Panc1 (cell line): Measurements from ENCODE around the gene GATA6. TPM values are rescaled to one million over a fixed set of nuclear protein-coding genes. Genes with fewer than 3 reads are reported as not detected.

Source experiments
- ATAC-seq: fragments of 200-7000 bp; cut with Tn5 transposase; 2 replicates; pipeline ENCODE4 v1.9.1; 2020; ENCODE audit warnings: mild to moderate bottlenecking, moderate library complexity
- BruUV-seq: library from RNA; stranded (reverse); fragments of 400-500 nt; replicated peaks from 2 replicates; lab custom pipeline; 2021; lab: Mats Ljungman, UMichigan
- CTCF ChIA-PET: fragments of 300-600 bp; sonication (Branson Sonifier 250); formaldehyde crosslinking; loops from one replicate; lab custom pipeline; 2022; ENCODE audit warnings: antibody characterized with exemption; lab: Charles Lee
- POLR2A ChIA-PET: fragments of 300-600 bp; sonication (Branson Sonifier 250); formaldehyde crosslinking; loops from one replicate; lab custom pipeline; 2022; ENCODE audit warnings: antibody characterized with exemption; lab: Charles Lee
- DNase-seq: peaks from one replicate; pipeline ENCODE4 v3.0.0-alpha.2; 2010; ENCODE audit warnings: low read depth, low spot score
- H3K27ac ChIP-seq: 2 replicates; pipeline ENCODE4 v1.5.1; 2011; ENCODE audit warnings: mild to moderate bottlenecking, low read length, inconsistent platforms
- H3K27me3 ChIP-seq: fragments of 200-500 bp; sonication (Bioruptor generic); 2 replicates; pipeline ENCODE4 v1.6.0; 2014; ENCODE audit warnings: low read length, inconsistent platforms; ENCODE audit not compliant: control insufficient read depth, insufficient read depth
- H3K36me3 ChIP-seq: fragments of 200-500 bp; sonication (Bioruptor generic); 2 replicates; pipeline ENCODE4 v1.5.1; 2014; ENCODE audit warnings: inconsistent platforms, mild to moderate bottlenecking, low read length, moderate library complexity; ENCODE audit not compliant: control insufficient read depth, insufficient read depth
- H3K4me1 ChIP-seq: 2 replicates; pipeline ENCODE4 v1.5.1; 2011; ENCODE audit warnings: inconsistent platforms, mild to moderate bottlenecking, low read length, moderate library complexity; ENCODE audit not compliant: control insufficient read depth, insufficient read depth
- H3K4me3 ChIP-seq, 2 experiments: 2 replicates each; pipeline ENCODE4 v1.5.1; 2011 to 2012; ENCODE audit warnings: low read depth in 2 of 2, low read length in 2 of 2, mild to moderate bottlenecking in 2 of 2, inconsistent platforms in 1 of 2, moderate library complexity in 1 of 2
- H3K9me3 ChIP-seq: fragments of 200-500 bp; sonication (Bioruptor generic); 2 replicates; pipeline ENCODE4 v1.5.1; 2014; ENCODE audit warnings: low read depth, mild to moderate bottlenecking, inconsistent platforms, low read length, moderate library complexity; ENCODE audit not compliant: control insufficient read depth, insufficient read depth
- POLR2AphosphoS5 ChIP-seq: IDR thresholded peaks from 2 replicates; pipeline ENCODE4 v1.6.1; 2012; ENCODE audit warnings: mild to moderate bottlenecking, low read depth, low read length, moderate library complexity
- SIN3A ChIP-seq: IDR thresholded peaks from 2 replicates; pipeline ENCODE4 v1.6.1; 2012; ENCODE audit warnings: low read depth, mild to moderate bottlenecking, low read length, moderate library complexity, borderline replicate concordance; ENCODE audit not compliant: insufficient read depth
- TCF7L2 ChIP-seq: IDR thresholded peaks from 2 replicates; pipeline ENCODE4 v1.6.1; 2011; ENCODE audit warnings: mild to moderate bottlenecking, low read depth, low read length, inconsistent platforms
- in situ Hi-C: cut with HindIII; loops from 2 replicates; pipeline ENCODE4 v1.10.0; 2016; ENCODE audit warnings: low sequenced_read_pairs, low pct_unique_long_range_greater_than_20kb
- intact Hi-C: fragments of 100-400 bp; cut with micrococcal nuclease; formaldehyde crosslinking; loops from one replicate; pipeline ENCODE4 v1.10.0; 2022; ENCODE audit not compliant: unreplicated experiment
- total RNA-seq: library from RNA; stranded (reverse); gene quantifications from one replicate; pipeline ENCODE4 v1.2.1, GENCODE V29; 2021; ENCODE audit not compliant: unreplicated experiment
- TF ChIP-seq, protein P1 (sequence below): fragments of 450-650 bp; IDR thresholded peaks from 2 replicates; pipeline ENCODE4 v1.5.1; 2017; ENCODE audit warnings: mild to moderate bottlenecking
- TF ChIP-seq, protein P2 (sequence below), 2 experiments: IDR thresholded peaks; 2 replicates each; pipeline ENCODE4 v1.6.1; 2011 to 2012; ENCODE audit warnings: low read depth in 2 of 2, control low read depth in 1 of 2, low read length in 1 of 2, mild to moderate bottlenecking in 1 of 2, moderate library complexity in 1 of 2; ENCODE audit not compliant: insufficient read depth in 1 of 2

Gene GATA6
- total RNA-seq, 1 experiment from 2014 or later, result 0.51 TPM

DNA sequence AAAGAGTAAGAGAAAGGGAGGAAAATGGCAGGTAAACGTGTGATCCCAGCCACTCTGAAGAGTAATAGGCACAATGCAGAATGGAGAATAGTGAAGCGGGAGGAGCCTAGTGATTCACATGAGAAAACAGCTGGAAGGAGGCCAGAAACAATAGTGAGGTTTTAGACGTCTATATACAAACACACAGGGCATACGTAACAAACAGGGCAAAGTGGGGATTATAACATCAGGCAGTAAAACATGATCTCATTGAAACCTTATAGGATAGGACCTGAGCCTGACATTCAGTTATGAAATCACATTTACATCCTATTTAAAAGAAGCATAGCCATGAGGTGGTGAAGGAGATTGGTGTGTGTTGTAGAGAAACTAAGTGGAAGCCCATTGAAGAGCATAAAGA lies 33.0 kb upstream of the GATA6 start:
- no peak overlapping the region for H3K4me3 ChIP-seq
- BruUV-seq, result no TSS peak
- ChIA-PET CTCF (no interaction called here), POLR2A (no interaction called here)
- no peaks in the 10 kb centered on the region; the same call in 1 of the 2 replicates for H3K36me3 ChIP-seq
- H3K27me3 ChIP-seq, result no peaks in the 10 kb centered on the region
- ATAC-seq (no peak), DNase-seq (no peak)
- H3K9me3 ChIP-seq, result no peaks in the 10 kb centered on the region
- H3K4me1 ChIP-seq, result no peaks in the 10 kb centered on the region
- intact Hi-C loops (no loop called here), in situ Hi-C loops (no loop called here)
- TF ChIP-seq, protein P1, sequence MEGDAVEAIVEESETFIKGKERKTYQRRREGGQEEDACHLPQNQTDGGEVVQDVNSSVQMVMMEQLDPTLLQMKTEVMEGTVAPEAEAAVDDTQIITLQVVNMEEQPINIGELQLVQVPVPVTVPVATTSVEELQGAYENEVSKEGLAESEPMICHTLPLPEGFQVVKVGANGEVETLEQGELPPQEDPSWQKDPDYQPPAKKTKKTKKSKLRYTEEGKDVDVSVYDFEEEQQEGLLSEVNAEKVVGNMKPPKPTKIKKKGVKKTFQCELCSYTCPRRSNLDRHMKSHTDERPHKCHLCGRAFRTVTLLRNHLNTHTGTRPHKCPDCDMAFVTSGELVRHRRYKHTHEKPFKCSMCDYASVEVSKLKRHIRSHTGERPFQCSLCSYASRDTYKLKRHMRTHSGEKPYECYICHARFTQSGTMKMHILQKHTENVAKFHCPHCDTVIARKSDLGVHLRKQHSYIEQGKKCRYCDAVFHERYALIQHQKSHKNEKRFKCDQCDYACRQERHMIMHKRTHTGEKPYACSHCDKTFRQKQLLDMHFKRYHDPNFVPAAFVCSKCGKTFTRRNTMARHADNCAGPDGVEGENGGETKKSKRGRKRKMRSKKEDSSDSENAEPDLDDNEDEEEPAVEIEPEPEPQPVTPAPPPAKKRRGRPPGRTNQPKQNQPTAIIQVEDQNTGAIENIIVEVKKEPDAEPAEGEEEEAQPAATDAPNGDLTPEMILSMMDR, result no peak
- no peak for TF ChIP-seq POLR2AphosphoS5
- TF ChIP-seq, protein P2, sequence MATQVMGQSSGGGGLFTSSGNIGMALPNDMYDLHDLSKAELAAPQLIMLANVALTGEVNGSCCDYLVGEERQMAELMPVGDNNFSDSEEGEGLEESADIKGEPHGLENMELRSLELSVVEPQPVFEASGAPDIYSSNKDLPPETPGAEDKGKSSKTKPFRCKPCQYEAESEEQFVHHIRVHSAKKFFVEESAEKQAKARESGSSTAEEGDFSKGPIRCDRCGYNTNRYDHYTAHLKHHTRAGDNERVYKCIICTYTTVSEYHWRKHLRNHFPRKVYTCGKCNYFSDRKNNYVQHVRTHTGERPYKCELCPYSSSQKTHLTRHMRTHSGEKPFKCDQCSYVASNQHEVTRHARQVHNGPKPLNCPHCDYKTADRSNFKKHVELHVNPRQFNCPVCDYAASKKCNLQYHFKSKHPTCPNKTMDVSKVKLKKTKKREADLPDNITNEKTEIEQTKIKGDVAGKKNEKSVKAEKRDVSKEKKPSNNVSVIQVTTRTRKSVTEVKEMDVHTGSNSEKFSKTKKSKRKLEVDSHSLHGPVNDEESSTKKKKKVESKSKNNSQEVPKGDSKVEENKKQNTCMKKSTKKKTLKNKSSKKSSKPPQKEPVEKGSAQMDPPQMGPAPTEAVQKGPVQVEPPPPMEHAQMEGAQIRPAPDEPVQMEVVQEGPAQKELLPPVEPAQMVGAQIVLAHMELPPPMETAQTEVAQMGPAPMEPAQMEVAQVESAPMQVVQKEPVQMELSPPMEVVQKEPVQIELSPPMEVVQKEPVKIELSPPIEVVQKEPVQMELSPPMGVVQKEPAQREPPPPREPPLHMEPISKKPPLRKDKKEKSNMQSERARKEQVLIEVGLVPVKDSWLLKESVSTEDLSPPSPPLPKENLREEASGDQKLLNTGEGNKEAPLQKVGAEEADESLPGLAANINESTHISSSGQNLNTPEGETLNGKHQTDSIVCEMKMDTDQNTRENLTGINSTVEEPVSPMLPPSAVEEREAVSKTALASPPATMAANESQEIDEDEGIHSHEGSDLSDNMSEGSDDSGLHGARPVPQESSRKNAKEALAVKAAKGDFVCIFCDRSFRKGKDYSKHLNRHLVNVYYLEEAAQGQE (IDR thresholded peaks at IDR 0.05; ENCODE audit: insufficient read depth in 1 of 2, low read depth in 2 of 2, low read length in 1 of 2), result no peak
- TF ChIP-seq SIN3A, result no peak
- no peak for TF ChIP-seq TCF7L2
- no peak overlapping the region for H3K27ac ChIP-seq

DNA sequence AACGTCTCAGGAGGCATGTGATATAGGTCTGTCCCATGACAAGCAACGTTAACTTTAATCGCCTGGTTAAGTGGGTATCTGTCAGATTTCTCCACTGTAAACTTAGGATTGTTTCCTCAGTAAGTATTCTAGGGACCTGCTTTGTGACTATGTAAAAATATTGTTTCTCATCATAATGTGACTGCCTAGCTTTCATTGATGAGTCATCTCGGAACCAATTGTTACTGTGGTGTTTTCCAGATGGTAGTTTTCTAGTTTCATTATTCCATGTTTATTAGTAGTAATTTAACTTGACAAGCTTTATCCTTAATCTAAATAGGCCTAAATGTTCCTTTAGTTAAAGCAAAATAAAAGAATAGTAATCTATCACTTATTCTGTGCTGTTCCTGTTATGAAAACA lies 28.2 kb upstream of the GATA6 start:
- Histone ChIP-seq H3K27ac (no peak overlapping the region), H3K9me3 (no peaks in the 10 kb centered on the region), H3K4me1 (no peaks in the 10 kb centered on the region), H3K4me3 (no peak overlapping the region), H3K27me3 (no peaks in the 10 kb centered on the region; the same call in 1 of the 2 replicates), H3K36me3 (no peaks in the 10 kb centered on the region; the same call in 1 of the 2 replicates)
- TF ChIP-seq SIN3A (no peak), TCF7L2 (no peak), POLR2AphosphoS5 (no peak)
- BruUV-seq, result no TSS peak
- in situ Hi-C loops (no loop called here), intact Hi-C loops (no loop called here)
- DNase-seq (no peak), ATAC-seq (no peak)
- ChIA-PET CTCF (no interaction called here), POLR2A (no interaction called here)
